RCC 7860 (cell line): ENCODE measurements around the gene MRPS6.
A peak's percentile ranks its signal among the peaks of the same experiment; 100 is the strongest.

Experiments
- DNase-seq: peaks from one replicate; pipeline ENCODE4 v3.0.0-alpha.2; 2015; ENCODE audit warnings: low spot score
- FAIRE-seq: peaks from 2 replicates; lab custom pipeline; 2012; peaks lifted over from hg19 to GRCh38; lab: Jason Lieb, UNC

Gene MRPS6

GRCh38 chr21:34097442-34097841, 24.1 kb downstream of the MRPS6 start:
- no peak for DNase-seq
- FAIRE-seq = no peak

GRCh38 chr21:34100337-34100736, 27.0 kb downstream of the MRPS6 start:
- FAIRE-seq = no peak

GRCh38 chr21:34100790-34101189, 27.4 kb downstream of the MRPS6 start:
- DNase-seq (no peak), FAIRE-seq (no peak)

More at GRCh38 chr21:34100337-34100736, 27.0 kb downstream of the MRPS6 start:
- no peak for DNase-seq

GRCh38 chr21:34105947-34106541, 32.7 kb downstream of the MRPS6 start:
- DNase-seq (no peak), FAIRE-seq (no peak)

GRCh38 chr21:34107606-34108005, 34.2 kb downstream of the MRPS6 start:
- FAIRE-seq = no peak
- DNase-seq = no peak

- DNase-seq (no peak), FAIRE-seq (no peak)
Observed at GRCh38 chr21:34109075-34109474, 35.7 kb downstream of the MRPS6 start.

GRCh38 chr21:34110594-34111202, 37.3 kb downstream of the MRPS6 start:
- FAIRE-seq = no peak
- no peak for DNase-seq

- DNase-seq (no peak), FAIRE-seq (no peak)
Observed at GRCh38 chr21:34112316-34113033, 39.1 kb downstream of the MRPS6 start.

- FAIRE-seq = no peak
- DNase-seq = no peak
Observed at GRCh38 chr21:34113842-34114241, 40.5 kb downstream of the MRPS6 start.

- DNase-seq (no peak), FAIRE-seq (no peak)
Observed at GRCh38 chr21:34115160-34115559, 41.8 kb downstream of the MRPS6 start.

GRCh38 chr21:34116569-34116968, 43.2 kb downstream of the MRPS6 start:
- no peak for DNase-seq
- FAIRE-seq = no peak

- FAIRE-seq = no peak
- DNase-seq = no peak
Observed at GRCh38 chr21:34120867-34121266, 47.5 kb downstream of the MRPS6 start.

- FAIRE-seq (no peak), DNase-seq (no peak)
Observed at GRCh38 chr21:34122047-34122446, 48.7 kb downstream of the MRPS6 start.

GRCh38 chr21:34123609-34124008, 50.2 kb downstream of the MRPS6 start:
- FAIRE-seq (no peak), DNase-seq (no peak)

- DNase-seq (no peak), FAIRE-seq (no peak)
Observed at GRCh38 chr21:34126269-34126668, 52.9 kb downstream of the MRPS6 start.

- DNase-seq (no peak), FAIRE-seq (no peak)
Observed at GRCh38 chr21:34126691-34127090, 53.3 kb downstream of the MRPS6 start.

GRCh38 chr21:34128124-34128523, 54.7 kb downstream of the MRPS6 start:
- no peak for DNase-seq
- no peak for FAIRE-seq

- no peak for DNase-seq
- no peak for FAIRE-seq
Observed at GRCh38 chr21:34128674-34129038, 55.3 kb downstream of the MRPS6 start.

GRCh38 chr21:34129039-34129891, 55.9 kb downstream of the MRPS6 start:
- peak; percentile 24 for DNase-seq

GRCh38 chr21:34129901-34130715, 56.7 kb downstream of the MRPS6 start:
- DNase-seq (no peak), FAIRE-seq (no peak)

More at GRCh38 chr21:34129039-34129891, 55.9 kb downstream of the MRPS6 start:
- FAIRE-seq = no peak

GRCh38 chr21:34130716-34130985, 57.3 kb downstream of the MRPS6 start:
- FAIRE-seq (no peak), DNase-seq (no peak)
